ENCODE data around the gene NKAIN2.

NKAIN2 gene

DNA sequence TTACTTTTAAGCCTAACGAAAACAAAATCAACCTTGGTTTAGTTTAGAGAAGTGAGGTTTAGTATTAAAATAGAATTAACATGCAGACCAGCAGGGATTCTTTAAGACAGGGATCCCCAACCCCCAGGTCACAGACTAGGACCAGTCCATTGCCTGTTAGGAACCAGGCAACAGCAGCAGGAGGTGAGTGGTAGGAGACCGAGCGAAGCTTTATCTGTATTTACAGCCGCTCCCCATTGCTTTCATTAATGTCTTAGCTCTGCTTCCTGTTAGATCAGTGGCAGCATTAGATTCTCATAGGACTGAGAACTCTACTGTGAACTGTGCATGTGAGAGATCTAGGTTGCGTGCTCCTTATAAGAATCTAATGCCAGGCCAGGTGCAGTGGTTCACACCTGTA, 225.9 kb downstream of the NKAIN2 start:
- DNase-seq (ENCODE audit: low read depth in 2 of 2) = no peak

DNA sequence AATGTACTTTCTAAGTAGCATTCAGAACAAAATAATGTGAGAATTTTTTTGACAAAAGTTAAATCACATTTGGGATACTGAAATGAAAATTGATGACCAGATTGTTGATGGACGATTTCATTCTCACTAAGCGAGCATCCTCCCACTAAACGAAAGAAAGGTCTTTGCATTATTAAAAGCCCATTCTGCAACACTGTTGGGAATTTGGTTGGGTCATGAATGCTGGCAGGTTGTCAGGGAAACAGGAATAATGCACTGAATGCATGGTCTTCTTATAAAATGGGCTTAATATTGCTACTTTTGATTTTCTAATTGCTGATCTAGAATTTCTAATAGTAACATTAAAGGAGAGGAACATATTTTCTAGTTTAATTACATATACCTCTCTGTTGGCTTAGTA, 229.8 kb downstream of the NKAIN2 start:
- DNase-seq (ENCODE audit: low read depth in 2 of 2) = no peak

DNA sequence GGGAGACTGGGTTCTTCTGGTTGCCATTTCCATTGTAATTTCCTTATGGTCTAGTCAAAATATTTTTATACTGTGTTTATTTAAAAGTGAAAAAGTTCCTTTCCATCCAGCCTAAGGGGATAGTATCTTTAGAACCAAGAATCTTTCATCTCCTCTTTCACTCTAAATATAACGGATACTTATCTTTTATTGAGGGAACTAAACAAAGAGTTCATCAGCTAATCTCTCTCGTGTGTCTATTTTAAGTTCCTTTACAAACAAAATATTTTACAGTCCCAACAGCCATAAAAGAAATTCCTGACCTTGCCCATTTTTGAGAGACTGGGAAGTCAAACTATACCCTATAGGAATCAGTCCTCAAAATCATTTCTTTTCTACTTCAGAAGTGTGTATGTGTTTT, 232.7 kb downstream of the NKAIN2 start:
- no peak for DNase-seq (ENCODE audit: low read depth in 2 of 2)

DNA sequence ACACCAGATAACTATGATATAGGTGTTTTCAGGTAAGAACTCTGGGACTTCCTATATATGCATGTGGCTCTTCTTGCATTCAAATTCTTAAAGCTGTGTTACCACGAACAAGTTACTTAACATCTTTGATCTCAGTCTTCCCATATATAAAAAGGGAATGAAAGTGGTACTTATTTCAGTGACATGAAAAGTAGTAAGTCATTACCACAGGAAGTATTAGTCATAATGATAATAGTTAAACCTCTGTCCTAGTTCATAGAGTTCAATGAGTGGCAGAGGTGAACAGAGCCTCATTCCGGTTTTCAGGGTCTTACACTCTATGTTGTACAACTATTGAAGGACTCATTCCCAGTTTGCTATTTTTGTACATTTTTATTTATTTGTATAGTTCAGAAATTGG, 237.0 kb downstream of the NKAIN2 start:
- no peak for DNase-seq (ENCODE audit: low read depth in 2 of 2)

DNA sequence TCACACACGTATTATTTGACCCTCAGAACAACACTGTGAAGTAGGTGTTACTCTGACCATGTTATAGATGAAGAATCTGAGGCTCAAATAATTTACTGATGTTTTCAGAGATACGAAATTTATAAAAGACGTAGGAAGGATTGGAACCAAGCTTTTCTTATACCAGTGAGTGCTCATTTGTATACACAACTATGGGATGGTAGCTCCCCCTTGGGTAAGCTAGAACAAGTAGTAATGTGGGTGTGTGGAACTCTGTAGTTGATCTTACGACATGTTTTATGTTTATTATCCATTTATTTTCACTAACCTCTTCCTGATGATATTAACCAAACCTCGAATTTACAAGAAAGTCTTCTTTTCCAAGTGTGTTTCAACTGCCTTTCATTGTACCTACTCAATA, 248.5 kb downstream of the NKAIN2 start:
- no peak for DNase-seq (ENCODE audit: low read depth in 2 of 2)

DNA sequence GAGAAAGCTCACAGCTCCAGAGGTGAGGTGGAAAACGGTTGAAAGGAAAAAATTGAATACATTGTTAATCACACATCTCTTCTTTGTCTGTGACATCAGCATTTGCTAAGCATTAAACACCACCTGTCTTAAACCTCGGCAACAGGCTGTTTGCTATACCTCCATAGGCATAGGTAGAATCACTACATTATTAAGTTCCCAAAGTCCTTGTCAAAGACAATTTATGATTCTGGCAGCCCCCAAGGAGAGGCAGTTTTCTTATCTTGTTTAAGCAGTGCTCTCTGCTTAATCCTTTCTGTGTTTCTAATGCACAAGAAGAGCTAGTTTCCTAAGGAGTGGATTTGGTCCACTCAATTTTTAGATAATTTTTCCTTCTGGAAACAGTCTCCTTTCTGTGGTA, 249.7 kb downstream of the NKAIN2 start:
- DNase-seq (ENCODE audit: low read depth in 2 of 2) = no peak

DNA sequence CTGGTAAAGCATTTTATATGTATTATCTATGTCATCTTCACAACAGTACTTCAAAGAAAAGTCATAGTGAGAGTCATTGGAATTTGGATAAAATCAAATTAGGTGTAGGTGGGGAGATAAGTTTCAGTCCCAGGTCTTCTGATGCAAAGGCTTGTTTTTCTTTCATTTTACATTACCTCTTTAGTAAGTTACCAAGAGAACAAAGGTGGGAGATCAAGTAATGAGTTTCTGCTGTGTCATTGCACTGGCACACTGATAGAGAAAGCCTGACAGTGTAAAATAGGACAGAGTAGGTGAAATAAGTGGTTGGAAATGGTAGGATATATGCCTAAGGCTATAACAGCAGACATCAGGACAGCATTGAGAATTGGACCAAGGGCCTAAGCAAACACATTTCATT, 250.4 kb downstream of the NKAIN2 start:
- DNase-seq (ENCODE audit: low read depth in 2 of 2) = no peak

DNA sequence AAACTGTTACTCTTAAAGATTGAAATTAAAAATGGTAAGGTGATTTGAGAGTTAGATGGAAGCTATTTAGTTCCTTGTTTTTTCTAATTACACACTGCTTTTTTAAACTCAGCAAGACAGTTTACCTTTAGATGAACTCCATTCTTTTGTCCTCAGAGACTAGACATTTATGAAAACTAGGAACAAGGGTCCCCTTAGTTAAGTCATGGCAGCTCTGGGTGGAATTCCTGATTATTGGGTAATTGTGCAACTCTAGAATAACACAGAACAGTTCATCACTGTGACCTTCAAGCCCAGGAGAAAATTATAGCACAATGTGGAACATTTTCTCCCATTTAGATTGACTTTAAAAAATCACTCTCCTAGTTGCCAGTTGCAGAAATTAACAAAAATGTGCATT, 251.7 kb downstream of the NKAIN2 start:
- no peak for DNase-seq (ENCODE audit: low read depth in 2 of 2)

DNA sequence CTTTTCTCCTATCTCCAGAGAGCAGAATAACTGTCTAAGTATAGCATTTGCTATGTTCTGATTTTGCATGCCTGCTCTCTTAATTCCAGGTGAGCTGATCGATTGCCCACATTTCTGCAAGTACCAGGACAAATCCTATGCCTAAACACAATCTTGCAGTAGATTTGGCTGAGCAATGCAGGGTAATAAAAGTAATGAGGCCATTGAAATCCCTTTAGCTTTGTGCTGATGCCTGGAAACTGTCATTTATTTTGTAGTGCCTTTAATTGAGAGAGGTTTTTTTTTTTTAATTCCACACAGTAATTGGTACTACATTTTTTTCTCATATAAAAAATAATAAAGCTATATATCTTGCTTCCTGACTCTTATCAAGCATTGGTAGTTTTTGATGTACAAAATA, 252.3 kb downstream of the NKAIN2 start:
- no peak for DNase-seq (ENCODE audit: low read depth in 2 of 2)

DNA sequence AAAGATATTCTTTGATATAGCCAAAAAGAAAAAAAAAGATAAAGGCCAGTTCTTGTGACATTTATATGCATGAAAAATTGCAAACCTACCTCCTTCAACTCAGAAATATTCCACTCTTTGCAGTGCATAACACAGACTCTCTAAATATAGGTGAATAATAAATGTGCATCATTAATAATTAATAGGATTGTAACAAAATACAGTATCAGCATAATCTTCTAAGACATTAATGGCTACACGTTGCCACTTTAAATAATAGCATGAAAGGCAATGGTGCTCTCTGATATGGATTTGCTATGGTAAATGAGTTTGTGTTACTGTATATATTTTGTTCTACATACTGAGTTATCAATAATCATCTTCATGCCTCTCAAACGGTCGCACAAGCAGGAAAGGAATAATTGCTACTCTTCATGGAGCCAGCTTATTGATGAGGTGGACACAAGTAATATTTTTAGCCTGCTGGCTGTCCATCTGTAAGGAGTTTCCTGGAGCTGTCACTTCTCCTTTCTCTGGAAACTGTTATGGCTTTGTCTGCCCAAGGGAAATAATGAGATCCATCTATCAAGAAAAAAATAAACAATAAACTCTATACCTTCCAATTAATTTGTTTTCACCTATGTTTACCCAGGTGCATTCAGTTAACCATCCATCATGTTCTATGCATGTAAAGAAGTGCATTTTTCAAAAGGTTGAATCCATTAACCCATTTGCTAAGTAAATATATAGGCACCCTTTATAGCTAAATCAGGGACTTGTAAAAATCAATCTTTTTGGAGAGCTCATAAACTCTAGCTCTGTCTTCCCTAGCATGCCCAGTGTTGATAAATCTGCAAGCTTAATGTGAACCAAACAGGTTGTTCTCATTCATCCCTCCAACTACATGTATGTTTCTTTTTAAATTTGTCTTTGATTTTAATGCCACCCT, 253.0 kb downstream of the NKAIN2 start:
- no peak for DNase-seq (ENCODE audit: low read depth in 2 of 2)

DNA sequence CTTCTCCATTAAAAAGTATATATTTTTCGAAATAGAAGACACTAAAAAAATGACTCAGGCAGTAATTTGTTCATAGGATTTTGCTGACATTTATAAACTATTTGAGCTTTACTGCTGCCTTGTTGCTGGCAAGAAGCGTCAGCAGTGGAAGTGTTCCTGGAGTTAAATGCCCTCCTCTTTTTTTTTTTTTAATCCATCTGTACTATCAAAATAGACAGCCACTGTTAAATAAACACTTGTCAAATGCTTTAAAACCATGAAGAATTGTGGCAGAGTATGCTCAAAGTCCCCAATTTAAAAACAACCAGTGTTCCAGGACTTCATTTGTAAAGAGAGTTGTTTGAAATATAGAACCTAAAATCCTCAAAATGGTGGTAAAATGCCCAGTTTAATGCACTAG, 253.8 kb downstream of the NKAIN2 start:
- no peak for DNase-seq (ENCODE audit: low read depth in 2 of 2)

DNA sequence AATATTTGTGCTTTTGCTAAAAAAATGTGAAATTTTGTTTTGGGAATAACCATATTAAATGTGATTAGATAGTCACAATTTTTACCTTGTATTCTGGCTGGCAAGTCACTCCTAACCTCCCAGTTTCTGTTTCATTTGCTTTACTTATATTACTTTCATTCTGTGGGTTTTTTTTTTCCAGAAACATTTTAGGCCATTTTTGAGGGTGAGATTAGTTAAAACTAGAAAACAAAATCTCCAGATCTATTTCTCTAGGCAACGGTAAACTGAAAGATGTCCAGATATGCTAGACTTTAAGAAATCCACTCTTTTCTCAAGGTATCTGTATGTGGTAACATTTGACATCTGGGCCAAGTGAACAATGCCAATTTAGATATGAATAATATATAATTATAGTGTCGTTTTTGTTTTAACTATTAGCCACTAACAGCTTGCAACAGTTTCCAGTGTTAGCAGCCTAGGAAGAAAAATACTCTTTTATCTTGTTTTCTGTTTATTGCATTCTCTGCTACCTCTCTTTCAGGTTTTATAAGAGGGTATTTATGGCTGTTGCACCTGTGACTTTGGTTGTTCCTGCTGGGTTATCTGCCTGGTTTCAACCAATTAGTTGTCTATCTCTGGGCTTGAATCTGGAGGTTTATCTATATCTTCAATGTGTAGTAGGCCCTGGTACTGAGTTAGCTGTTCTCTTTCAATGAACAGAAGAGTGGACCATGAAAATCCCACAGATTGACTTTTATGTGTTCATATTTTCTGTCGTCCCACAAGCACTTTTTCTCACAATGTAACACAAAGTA, 260.9 kb downstream of the NKAIN2 start:
- DNase-seq (ENCODE audit: low read depth in 2 of 2) = no peak

DNA sequence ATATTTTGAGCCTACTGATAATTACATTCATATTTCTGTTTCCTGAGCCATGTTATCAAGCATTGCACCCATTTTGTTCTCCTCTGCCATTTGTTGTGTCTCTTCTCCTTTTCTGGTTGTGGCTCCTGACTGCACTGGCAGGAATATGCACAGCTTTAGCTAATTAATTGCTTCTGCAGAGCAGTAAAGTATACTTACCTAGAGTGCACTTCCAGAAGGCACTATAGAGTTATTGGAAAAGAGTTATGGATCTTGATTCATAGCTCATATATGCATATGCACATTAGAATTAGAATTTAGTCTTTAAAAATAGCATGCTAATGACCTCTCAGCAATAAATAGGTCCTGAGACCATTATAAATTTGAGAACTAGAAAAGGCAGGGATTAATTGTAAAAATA, 262.6 kb downstream of the NKAIN2 start:
- DNase-seq (ENCODE audit: low read depth in 2 of 2) = no peak

DNA sequence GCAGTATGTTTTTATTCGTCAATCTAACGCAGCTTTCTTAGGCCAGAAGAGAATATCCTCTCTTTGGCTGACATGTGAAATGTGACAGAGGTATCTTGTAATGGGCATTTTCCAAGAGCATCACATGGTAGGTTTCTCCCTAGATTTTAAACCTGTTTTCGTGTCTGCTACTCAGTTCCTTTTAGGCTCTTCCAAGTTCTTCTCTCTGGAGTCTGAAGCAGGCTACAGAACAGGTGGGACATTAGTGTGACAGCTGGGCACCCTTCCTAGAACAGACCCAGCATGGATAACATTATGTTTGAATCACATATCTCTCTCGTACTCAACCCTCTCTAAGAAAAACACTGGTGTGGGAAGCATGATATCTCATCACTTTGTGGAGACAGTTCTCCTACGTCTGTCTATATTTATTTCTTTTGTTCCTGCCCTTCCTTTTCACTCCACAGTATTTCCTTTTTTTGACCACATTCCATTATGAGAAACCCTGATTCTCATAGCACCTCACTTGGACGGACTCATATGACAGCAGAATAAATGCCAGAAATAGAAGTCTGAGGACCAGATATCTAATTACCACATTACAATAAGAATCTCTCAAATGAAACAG, 263.4 kb downstream of the NKAIN2 start:
- no peak for DNase-seq (ENCODE audit: low read depth in 2 of 2)

DNA sequence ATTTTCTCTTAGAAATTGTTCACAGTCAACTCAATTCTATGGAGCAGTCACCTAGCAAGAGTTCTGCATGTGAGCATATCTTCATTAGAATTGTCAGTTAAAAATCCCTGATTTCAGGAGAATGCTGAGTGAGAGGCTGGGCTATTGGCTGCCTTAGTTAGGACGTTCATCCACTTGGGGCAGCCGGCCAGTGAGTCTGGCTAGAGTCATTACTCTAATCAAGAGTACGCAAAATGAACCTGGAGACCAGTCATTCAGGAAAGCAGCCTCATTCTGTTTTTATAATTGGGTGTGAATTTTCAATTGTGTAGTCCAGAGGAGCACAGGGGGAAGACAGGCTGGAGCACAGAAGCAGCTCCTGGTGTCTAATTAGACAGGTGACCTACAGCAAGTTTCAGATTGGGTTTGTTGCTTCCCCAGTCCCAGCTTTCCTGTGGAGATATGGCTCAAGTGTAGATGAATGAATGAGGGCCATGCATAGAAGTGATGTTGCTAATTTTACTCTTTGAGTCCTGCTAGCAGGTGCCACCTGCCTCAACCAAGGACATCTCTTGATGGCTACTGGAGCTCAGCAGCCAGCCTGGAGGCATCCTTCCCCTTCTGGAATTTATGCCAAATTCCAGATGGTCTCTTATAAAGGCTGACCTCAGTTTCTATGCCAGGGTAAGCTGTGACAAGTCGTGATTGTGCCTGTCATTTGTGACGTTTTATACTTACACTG, 265.7 kb downstream of the NKAIN2 start:
- no peak for DNase-seq (ENCODE audit: low read depth in 2 of 2)

DNA sequence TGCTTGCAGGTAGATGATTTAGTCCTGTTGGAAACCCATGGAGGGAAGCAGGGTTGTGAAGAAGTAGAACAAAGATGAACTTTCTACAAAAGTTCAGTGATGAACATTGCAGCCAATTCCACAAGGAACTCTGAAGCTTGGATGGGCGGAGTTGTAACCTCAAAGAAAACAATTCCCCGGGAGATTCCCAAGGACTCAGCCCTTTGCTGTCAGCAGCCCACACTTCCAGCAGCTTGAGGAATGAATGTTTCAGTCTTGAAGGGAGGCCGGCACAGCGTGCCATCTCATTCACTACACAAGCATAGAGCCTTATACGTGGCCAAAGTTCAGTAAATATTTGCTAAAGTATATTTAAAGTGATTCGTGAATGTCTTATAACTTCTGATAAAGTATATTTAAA, 269.4 kb downstream of the NKAIN2 start:
- DNase-seq (ENCODE audit: low read depth in 2 of 2) = no peak

DNA sequence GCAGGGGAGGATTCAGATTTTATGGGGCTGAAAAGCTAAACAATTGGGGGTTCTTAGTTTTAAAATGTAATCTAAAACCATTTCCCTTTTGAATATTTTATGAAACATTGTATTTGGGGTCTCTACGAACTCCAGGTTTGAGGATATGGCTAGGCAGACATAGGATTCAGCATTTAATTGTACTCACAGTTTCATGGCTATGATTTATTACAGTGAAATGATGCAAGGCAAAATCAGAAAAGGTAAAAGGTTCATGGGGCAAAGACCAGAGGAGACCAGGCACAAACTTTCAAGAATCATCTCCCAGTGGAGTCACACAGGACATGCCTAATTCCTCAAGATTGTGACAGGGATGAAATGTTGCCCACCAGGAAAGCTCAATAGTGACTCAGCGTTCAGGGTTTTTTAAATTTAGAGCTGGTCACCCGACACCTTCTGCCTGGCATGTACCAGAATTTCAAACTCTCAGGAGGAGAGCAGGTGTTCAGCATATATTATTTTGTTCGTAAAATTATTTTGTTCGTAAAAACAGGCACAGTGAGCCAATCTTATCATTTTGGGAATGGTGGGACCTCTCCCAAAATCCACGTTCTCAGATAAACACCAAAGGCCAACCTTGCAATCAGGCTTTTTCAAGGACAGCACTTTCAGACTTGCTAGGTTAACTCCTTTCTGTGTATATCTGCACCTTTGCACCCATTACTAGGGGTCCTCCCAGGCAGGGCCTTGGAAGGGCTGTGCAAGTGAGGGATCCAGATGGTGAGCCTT, 270.3 kb downstream of the NKAIN2 start:
- DNase-seq (ENCODE audit: low read depth in 2 of 2) = no peak

DNA sequence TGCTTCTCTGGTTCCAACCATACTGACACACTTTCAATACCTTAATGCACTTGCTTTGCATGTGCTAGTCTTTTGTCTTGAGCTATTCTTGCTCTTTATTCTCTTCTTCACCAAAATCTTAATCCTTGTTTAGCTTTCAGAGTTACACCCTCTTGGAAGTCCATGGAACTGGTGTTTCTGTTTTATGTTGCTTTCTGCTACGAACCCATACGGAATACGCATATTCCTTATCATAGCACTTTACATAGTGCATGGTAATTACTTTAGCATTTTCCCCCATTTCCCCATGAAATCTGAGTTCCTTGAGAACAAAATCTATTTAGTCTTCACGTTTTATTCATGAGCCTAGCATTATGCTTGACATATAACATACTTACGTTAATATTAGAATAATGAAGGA, 270.9 kb downstream of the NKAIN2 start:
- no peak for DNase-seq (ENCODE audit: low read depth in 2 of 2)

DNA sequence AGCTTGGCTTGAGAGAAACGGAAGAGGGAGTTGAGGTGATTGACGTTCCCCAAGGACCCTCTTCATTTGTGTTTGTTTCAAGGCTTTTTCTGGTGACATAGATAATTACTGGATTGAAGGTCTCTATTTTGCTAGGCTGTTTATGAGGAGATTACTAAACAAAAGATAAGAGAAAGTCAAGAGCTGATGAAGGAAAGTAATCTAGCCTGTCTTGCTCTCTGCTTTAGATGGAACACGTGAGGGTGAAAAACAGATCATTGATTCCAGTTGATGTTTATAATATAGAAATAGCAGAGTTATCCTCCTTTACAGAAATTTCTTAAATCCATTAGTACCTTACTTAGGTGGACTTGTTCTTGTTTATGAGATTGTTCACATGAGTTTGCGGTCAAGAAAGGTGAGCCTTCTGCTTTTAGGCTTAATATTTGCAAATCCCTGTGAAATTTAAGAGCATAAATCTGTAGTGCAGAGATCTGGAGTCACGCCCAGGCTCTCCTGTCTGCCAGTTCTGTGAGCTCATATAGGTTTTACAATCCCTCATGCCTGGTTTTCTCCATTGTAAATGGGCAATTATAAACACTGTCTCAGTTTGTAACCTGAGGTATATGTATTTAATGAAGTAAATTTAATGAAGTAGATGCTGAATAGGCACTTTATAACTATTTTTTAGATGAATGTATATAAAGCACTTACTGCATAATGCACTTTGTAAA, 272.8 kb downstream of the NKAIN2 start:
- no peak for DNase-seq (ENCODE audit: low read depth in 2 of 2)

DNA sequence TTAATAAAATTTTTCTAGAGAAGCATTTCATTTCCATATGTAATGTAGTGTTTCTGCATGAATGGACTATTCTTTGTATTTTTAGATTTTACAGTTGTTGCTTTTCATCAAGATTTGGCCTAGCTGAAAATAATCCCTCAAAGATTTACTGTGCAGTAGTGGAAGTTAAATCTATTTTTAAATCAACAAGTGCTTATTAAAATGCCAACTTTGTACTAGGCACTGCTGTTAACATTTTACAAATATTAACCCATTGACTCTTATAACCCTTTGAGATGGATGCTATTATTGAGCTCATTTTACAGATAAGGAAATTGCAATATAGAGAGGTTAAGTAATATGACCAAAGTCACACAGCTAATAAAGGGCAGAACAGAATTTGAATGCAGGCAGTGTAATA, 274.5 kb downstream of the NKAIN2 start:
- no peak for DNase-seq (ENCODE audit: low read depth in 2 of 2)

DNA sequence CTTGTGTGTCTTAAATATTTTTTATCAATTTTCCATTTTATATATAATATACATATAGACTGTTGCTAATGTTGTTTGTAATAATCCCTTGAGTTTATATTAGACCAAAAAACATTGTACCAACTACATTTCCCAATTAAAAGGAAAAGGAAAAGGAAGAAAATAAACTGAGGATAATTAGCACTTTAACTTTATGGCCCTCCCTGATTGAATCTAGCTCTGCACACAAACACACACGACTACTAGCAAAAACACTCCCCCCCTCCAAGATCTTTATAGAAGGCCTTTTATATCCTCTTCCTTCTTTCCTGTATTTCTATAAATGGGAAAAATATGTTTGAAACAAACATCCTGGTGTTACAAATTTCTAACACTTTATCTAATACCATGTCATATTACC, 276.8 kb downstream of the NKAIN2 start:
- no peak for DNase-seq (ENCODE audit: low read depth in 2 of 2)

All from stimulated activated CD4-positive, alpha-beta T cell treated with anti-CD3 and anti-CD28 coated beads, Interleukin-4, amount 100 ng/mL, for 48 hours (primary cell).